Peyer's patch (tissue), 4 donors: Measurements from ENCODE around the gene SMAD3.

ENCODE experiments used
- CTCF ChIP-seq, 6 experiments: fragments of 450-650 bp in 4 of 6; fragments of 200-600 bp in 2 of 6; sonication (generic) in 1 of 6; IDR thresholded peaks; one replicate each; pipeline ENCODE4 v1.5.1; 2017 to 2019; ENCODE audit warnings: antibody characterized with exemption in 6 of 6, mild to moderate bottlenecking in 3 of 6, moderate library complexity in 1 of 6
- POLR2A ChIP-seq, 2 donors: fragments of 450-650 bp; IDR thresholded peaks; one replicate each; pipeline ENCODE4 v1.5.1; 2017; ENCODE audit warnings: antibody characterized with exemption in 2 of 2, mild to moderate bottlenecking in 2 of 2, moderate library complexity in 2 of 2

- TF ChIP-seq CTCF (IDR thresholded peaks at IDR 0.05), result no peak
- TF ChIP-seq POLR2A (IDR thresholded peaks at IDR 0.05), result no peak
These were observed 61.9 kb downstream of the SMAD3 start for GRCh38 chr15:67127331-67127664.
